A549 (cell line): ENCODE results near the gene AFF1. TPM values are rescaled to one million over a fixed set of nuclear protein-coding genes. Genes with fewer than 3 reads are reported as not detected.

Source experiments
- ATAC-seq, 2 experiments: fragments of 200-7000 bp in 1 of 2; fragments of >200 bp in 1 of 2; cut with Nextera tagmentation in 1 of 2; cut with Tn5 transposase in 1 of 2; 3 replicates each; pipeline versions ENCODE4 v1.8.0 to v1.9.1; 2018 to 2020; ENCODE audit warnings: mild to moderate bottlenecking in 1 of 2, moderate library complexity in 1 of 2
- CTCF ChIA-PET: fragments of 300-600 bp; sonication (Branson Sonifier 250); formaldehyde crosslinking; extraction: SDS; loops from one replicate; lab custom pipeline; 2021; ENCODE audit warnings: antibody characterized with exemption, inconsistent platforms; lab: Yijun Ruan, JAX
- POLR2A ChIA-PET: fragments of 350-600 bp; formaldehyde crosslinking; extraction: SDS; loops from one replicate; lab custom pipeline; 2021; ENCODE audit warnings: antibody characterized with exemption, inconsistent platforms; lab: Yijun Ruan, JAX
- DNase-seq, 2 experiments: peaks; one replicate each; pipeline versions ENCODE4 v3.0.0 to v3.0.0-alpha.2; 2011 to 2016; ENCODE audit warnings: low read depth in 1 of 2, low spot score in 1 of 2
- FAIRE-seq: peaks from 2 replicates; lab custom pipeline; 2011; peaks lifted over from hg19 to GRCh38; lab: Jason Lieb, UNC
- H3K27ac ChIP-seq, 2 experiments: fragments of >200 bp; sonication (Bioruptor Twin); formaldehyde crosslinking; 3 replicates each; pipeline ENCODE4 v1.5.1; 2016 to 2017
- H3K4me1 ChIP-seq: fragments of >200 bp; sonication (Bioruptor Twin); formaldehyde crosslinking; 3 replicates; pipeline ENCODE4 v1.6.1; 2016
- H3K4me2 ChIP-seq: fragments of >200 bp; sonication (Bioruptor Twin); formaldehyde crosslinking; 3 replicates; pipeline ENCODE4 v1.6.1; 2016
- H3K4me3 ChIP-seq: fragments of >200 bp; sonication (Bioruptor Twin); formaldehyde crosslinking; 3 replicates; pipeline ENCODE4 v1.5.1; 2016
- H3K9me3 ChIP-seq: fragments of >200 bp; sonication (Bioruptor Twin); formaldehyde crosslinking; 3 replicates; pipeline ENCODE4 v1.6.1; 2016
- ATOH8 ChIP-seq: fragments of 250-450 bp; sonication (Bioruptor Pico); IDR thresholded peaks from 2 replicates; pipeline ENCODE4 v1.5.0; 2020; ENCODE audit warnings: low read depth, mild to moderate bottlenecking, moderate library complexity
- BHLHE40 ChIP-seq: IDR thresholded peaks from 2 replicates; pipeline ENCODE4 v1.6.1; 2012; ENCODE audit warnings: low read depth, low read length, inconsistent platforms
- CBX2 ChIP-seq: fragments of 200-600 bp; sonication (generic); IDR thresholded peaks from 2 replicates; pipeline ENCODE4 v1.6.1; 2016; ENCODE audit warnings: low read depth, mild to moderate bottlenecking, borderline replicate concordance
- CEBPB ChIP-seq, 2 experiments: fragments of >200 bp in 1 of 2; sonication (Bioruptor Twin) in 1 of 2; formaldehyde crosslinking in 1 of 2; IDR thresholded peaks; 2 replicates each; pipeline ENCODE4 v1.6.1; 2012 to 2016
- E2F6 ChIP-seq: IDR thresholded peaks from 2 replicates; pipeline ENCODE4 v1.6.1; 2012; ENCODE audit warnings: low read depth, borderline replicate concordance
- EHMT2 ChIP-seq: fragments of 200-600 bp; sonication (generic); IDR thresholded peaks from 2 replicates; pipeline ENCODE4 v1.6.1; 2016; ENCODE audit warnings: antibody characterized with exemption, low read depth, mild to moderate bottlenecking, moderate library complexity
- ESRRA ChIP-seq: fragments of 150-350 bp; IDR thresholded peaks from 2 replicates; pipeline ENCODE4 v1.6.1; 2014; ENCODE audit warnings: mild to moderate bottlenecking, low read length, borderline replicate concordance
- HDAC2 ChIP-seq: fragments of 200-600 bp; sonication (generic); IDR thresholded peaks from 2 replicates; pipeline ENCODE4 v1.6.1; 2016
- HEYL ChIP-seq: fragments of 250-450 bp; sonication (Bioruptor Pico); IDR thresholded peaks from 2 replicates; pipeline ENCODE4 v1.8.0; 2021; ENCODE audit warnings: mild to moderate bottlenecking, moderate library complexity
- HOXA7 ChIP-seq: fragments of 250-450 bp; sonication (Bioruptor Pico); IDR thresholded peaks from 2 replicates; pipeline ENCODE4 v1.5.0; 2020; ENCODE audit warnings: mild to moderate bottlenecking, moderate library complexity
- HOXB5 ChIP-seq: fragments of 250-450 bp; sonication (Bioruptor Pico); IDR thresholded peaks from 2 replicates; pipeline ENCODE4 v1.5.0; 2020; ENCODE audit warnings: mild to moderate bottlenecking, moderate library complexity
- JUN ChIP-seq, 2 experiments: fragments of >200 bp; sonication (Bioruptor Twin); formaldehyde crosslinking; IDR thresholded peaks; 2 replicates in 1 of 2; 3 replicates in 1 of 2; pipeline ENCODE4 v1.6.1; 2016 to 2017
- NR3C1 ChIP-seq: fragments of >200 bp; sonication (Bioruptor Twin); formaldehyde crosslinking; IDR thresholded peaks from 3 replicates; pipeline ENCODE4 v1.6.1; 2017
- PHF8 ChIP-seq: fragments of 200-600 bp; sonication (generic); IDR thresholded peaks from 2 replicates; pipeline ENCODE4 v1.6.1; 2016; ENCODE audit warnings: low read depth, mild to moderate bottlenecking, antibody characterized with exemption, moderate library complexity, borderline replicate concordance
- POLR2A ChIP-seq: IDR thresholded peaks from 2 replicates; pipeline ENCODE4 v1.6.1; 2012; ENCODE audit warnings: mild to moderate bottlenecking, low read length
- RCOR1 ChIP-seq: fragments of 150-350 bp; IDR thresholded peaks from 2 replicates; pipeline ENCODE4 v1.6.1; 2014; ENCODE audit warnings: antibody characterized with exemption, low read length, low read depth
- RFX5 ChIP-seq: fragments of 450-650 bp; IDR thresholded peaks from 2 replicates; pipeline ENCODE4 v1.7.1; 2014; ENCODE audit warnings: antibody characterized with exemption, mild to moderate bottlenecking, moderate library complexity
- RNF2 ChIP-seq: fragments of 200-600 bp; sonication (generic); IDR thresholded peaks from 2 replicates; pipeline ENCODE4 v1.6.1; 2016; ENCODE audit warnings: low read depth, mild to moderate bottlenecking, antibody characterized with exemption, moderate library complexity, borderline replicate concordance
- TFCP2L1 ChIP-seq: fragments of 250-450 bp; sonication (Bioruptor Pico); IDR thresholded peaks from 2 replicates; pipeline ENCODE4 v1.5.0; 2021; ENCODE audit warnings: mild to moderate bottlenecking
- ZFP36 ChIP-seq: fragments of 450-650 bp; IDR thresholded peaks from 2 replicates; pipeline ENCODE4 v1.6.1; 2014; ENCODE audit warnings: borderline replicate concordance; ENCODE audit not compliant: partially characterized antibody
- WGBS: methylation state at CpG from one replicate; pipeline ENCODE4 v1.1.6; 2017; ENCODE audit errors: missing lambda C conversion rate; 5-methylcytosine and 5-hydroxymethylcytosine counted together
- polyA plus RNA-seq, 4 experiments: library from polyadenylated mRNA; depleted of rRNA in 3 of 4; stranded (reverse); fragments of >200 nt; fragmentation: RNase III in 1 of 4; extraction: RNeasy Plus Mini Kit Qiagen cat#74134 plus additional on column Dnase treatment in 1 of 4; gene quantifications; 2 replicates in 3 of 4; 3 replicates in 1 of 4; pipeline ENCODE4 v1.2.3, GENCODE V29; 2011 to 2017
- TF ChIP-seq, protein P1 (sequence below): fragments of >200 bp; sonication (Bioruptor Twin); formaldehyde crosslinking; IDR thresholded peaks from 2 replicates; pipeline ENCODE4 v1.6.1; 2016

The AFF1 gene
- polyA plus RNA-seq, 2 of the 4 experiments (the other 2 are of a cell fraction) = 13.7 to 15.4 TPM

GRCh38 chr4:86973668-86974067 lies 38.9 kb downstream of the AFF1 start:
- TF ChIP-seq HDAC2 (no peak), ESRRA (no peak), E2F6 (no peak), TFCP2L1 (CRISPR knock-in tag) (no peak)
- TF ChIP-seq, all 56 proteins: peak for 0
- DNase-seq = no peak
- Histone ChIP-seq H3K4me1 (peaks cover 56% of the 10 kb centered on the region), H3K27ac (peak overlapping the region in 1 of 2 experiments; percentile 17; a peak in 1 of 6 replicates), H3K4me2 (peak overlapping the region; percentile 58), H3K9me3 (no peaks in the 10 kb centered on the region), H3K4me3 (no peak overlapping the region)
- 40% methylated on average over 4 of the region's 4 CpGs for WGBS
- ChIA-PET CTCF (no interaction called here), POLR2A (no interaction called here)
- FAIRE-seq = no peak
- ATAC-seq = no peak

DNA sequence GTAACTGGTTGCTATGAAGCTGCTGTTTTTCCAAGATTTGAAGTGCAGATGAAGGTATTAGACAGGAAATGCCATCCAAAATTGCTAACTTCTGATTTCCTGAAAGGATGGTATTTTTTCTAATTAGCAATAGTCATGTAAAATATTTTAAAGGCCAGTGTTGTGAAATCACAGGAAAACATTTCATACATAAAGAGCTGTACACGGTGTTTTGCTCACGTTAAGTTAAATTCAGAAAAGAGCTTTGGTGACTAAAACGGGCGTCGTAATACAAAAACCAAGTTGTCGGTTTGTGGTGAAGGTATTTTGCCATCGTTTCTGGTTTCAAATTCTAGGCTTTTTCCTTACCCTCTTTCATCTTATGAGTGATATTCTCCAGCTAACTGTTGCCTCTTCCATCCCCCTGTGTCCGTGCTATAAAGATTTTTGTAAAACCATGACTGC lies 39.8 kb downstream of the AFF1 start:
- ATAC-seq (no peak), DNase-seq (no peak), FAIRE-seq (no peak)
- POLR2A ChIA-PET = no interaction called here
- no peak overlapping the region for H3K27ac ChIP-seq
- 81% methylated on average over 8 of the region's 8 CpGs for WGBS
- H3K9me3 ChIP-seq = no peaks in the 10 kb centered on the region
- no peak overlapping the region for H3K4me2 ChIP-seq
- CTCF ChIA-PET = no interaction called here
- TF ChIP-seq CBX2 (no peak), POLR2A (no peak), ATOH8 (CRISPR knock-in tag) (no peak), EHMT2 (no peak), JUN (IDR thresholded peaks at IDR 0.05) (no peak), RNF2 (no peak), ESRRA (no peak), RCOR1 (no peak), ZFP36 (no peak), NR3C1 (no peak), HOXA7 (CRISPR knock-in tag) (no peak)
- TF ChIP-seq, all 56 proteins: peak for 0
- Histone ChIP-seq H3K4me1 (peaks cover 64% of the 10 kb centered on the region), H3K4me3 (no peak overlapping the region)

DNA sequence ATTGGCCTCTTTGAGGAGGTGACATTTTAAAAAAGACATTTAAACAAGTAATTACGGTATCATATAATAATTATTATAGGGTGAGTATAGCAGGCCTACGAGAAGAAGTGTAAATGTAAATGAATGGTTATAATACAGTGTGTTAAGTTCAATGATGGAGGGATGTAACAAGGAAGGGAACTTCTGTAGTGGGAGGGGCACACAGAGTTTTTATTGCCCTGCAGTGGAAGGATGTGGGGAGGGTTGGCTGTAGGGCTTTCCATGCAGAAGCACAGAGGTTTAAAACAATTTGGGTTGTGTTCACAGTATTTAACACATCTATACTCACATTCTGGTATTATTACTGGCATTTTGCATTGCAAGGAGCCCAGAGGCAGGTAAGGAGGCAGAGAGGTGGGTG lies 41.1 kb downstream of the AFF1 start:
- 90% methylated on average over 2 of the region's 2 CpGs for WGBS
- H3K9me3 ChIP-seq = no peaks in the 10 kb centered on the region
- H3K4me2 ChIP-seq = no peak overlapping the region
- CTCF ChIA-PET = no interaction called here
- POLR2A ChIA-PET = no interaction called here
- H3K4me1 ChIP-seq = peaks cover 53% of the 10 kb centered on the region
- TF ChIP-seq JUN (IDR thresholded peaks at IDR 0.05) = no peak
- TF ChIP-seq, protein P1, sequence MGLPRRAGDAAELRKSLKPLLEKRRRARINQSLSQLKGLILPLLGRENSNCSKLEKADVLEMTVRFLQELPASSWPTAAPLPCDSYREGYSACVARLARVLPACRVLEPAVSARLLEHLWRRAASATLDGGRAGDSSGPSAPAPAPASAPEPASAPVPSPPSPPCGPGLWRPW = no peak
- no peak for TF ChIP-seq RFX5
- no peak for TF ChIP-seq HEYL (CRISPR knock-in tag)
- TF ChIP-seq CEBPB (IDR thresholded peaks at IDR 0.05) = no peak
- no peak for ATAC-seq
- no peak for DNase-seq
- H3K4me3 ChIP-seq = no peak overlapping the region
- no peak for FAIRE-seq
- no peak overlapping the region for H3K27ac ChIP-seq

- Histone ChIP-seq H3K4me1 (peaks cover 51% of the 10 kb centered on the region), H3K4me2 (peak overlapping the region; percentile 98), H3K27ac (peak overlapping the region; percentile 76 to 85), H3K4me3 (peak overlapping the region; percentile 31; the same call in 1 of the 3 replicates), H3K9me3 (no peaks in the 10 kb centered on the region)
- no peak for TF ChIP-seq RCOR1
- TF ChIP-seq PHF8 = no peak
- no peak for TF ChIP-seq BHLHE40
- no peak for TF ChIP-seq ZFP36
- TF ChIP-seq HOXB5 (CRISPR knock-in tag) = no peak
- POLR2A ChIA-PET = no interaction called here
- CTCF ChIA-PET = no interaction called here
- no peak for FAIRE-seq
- 66% methylated on average over 4 of the region's 4 CpGs for WGBS
- ATAC-seq = peak; percentile 28 to 40; a peak in 2 of 6 replicates
- DNase-seq = no peak
Measured at GRCh38 chr4:86976801-86977485, 42.1 kb downstream of the AFF1 start.
